Natural killer cell (primary cell): ENCODE measurements around the gene ZNRF3. TPM values are rescaled to one million over a fixed set of nuclear protein-coding genes. Genes with fewer than 3 reads are reported as not detected.
"Not testable (repeated sequence)": the region's sequence is repeated elsewhere in the genome, so short reads cannot be mapped to it uniquely, and the experiment has no call there.

Source experiments
- ATAC-seq, 3 donors: fragments of 150-1000 bp in 2 of 3; fragments of 200-7000 bp in 1 of 3; cut with Tn5 transposase; 1 replicate in 1 of 3; 2 replicates in 2 of 3; pipeline ENCODE4 v1.10.0; 2021; ENCODE audit warnings: mild to moderate bottlenecking in 2 of 3, moderate library complexity in 2 of 3
- DNase-seq, 2 donors: peaks; one replicate each; pipeline versions ENCODE4 v3.0.0 to v3.0.0-alpha.2; 2013 to 2021; ENCODE audit warnings: mixed read lengths in 1 of 2
- H3K27ac ChIP-seq: one replicate; pipeline ENCODE4 v1.5.1; 2013; ENCODE audit warnings: mild to moderate bottlenecking, low read length
- H3K27me3 ChIP-seq: one replicate; pipeline ENCODE4 v1.6.1; 2013; ENCODE audit warnings: low read length; ENCODE audit not compliant: control insufficient read depth, insufficient read depth
- H3K36me3 ChIP-seq: one replicate; pipeline ENCODE4 v1.6.1; 2013; ENCODE audit warnings: low read length; ENCODE audit not compliant: control insufficient read depth, insufficient read depth
- H3K4me1 ChIP-seq: one replicate; pipeline ENCODE4 v1.6.1; 2013; ENCODE audit warnings: low read length; ENCODE audit not compliant: control insufficient read depth, insufficient read depth
- H3K4me3 ChIP-seq: one replicate; pipeline ENCODE4 v1.5.1; 2013; ENCODE audit warnings: low read length
- H3K9me3 ChIP-seq: one replicate; pipeline ENCODE4 v1.6.1; 2013; ENCODE audit warnings: low read length; ENCODE audit not compliant: control insufficient read depth, insufficient read depth
- H3K27ac Mint-ChIP-seq, 2 donors: one replicate each; pipeline ENCODE4 v1.8.0; 2022; ENCODE audit warnings: mild to moderate bottlenecking in 2 of 2, mixed read lengths in 2 of 2, moderate library complexity in 1 of 2
- H3K27me3 Mint-ChIP-seq, 2 donors: one replicate each; pipeline ENCODE4 v1.8.0; 2022; ENCODE audit warnings: low read depth in 2 of 2, mixed read lengths in 2 of 2
- H3K36me3 Mint-ChIP-seq: one replicate; pipeline ENCODE4 v1.8.0; 2022; ENCODE audit warnings: mixed read lengths
- H3K4me1 Mint-ChIP-seq, 2 donors: one replicate each; pipeline ENCODE4 v1.8.0; 2022; ENCODE audit warnings: mixed read lengths in 2 of 2
- H3K4me3 Mint-ChIP-seq: one replicate; pipeline ENCODE4 v1.8.0; 2022; ENCODE audit warnings: mild to moderate bottlenecking, moderate library complexity, mixed read lengths
- H3K9me3 Mint-ChIP-seq, 2 donors: one replicate each; pipeline ENCODE4 v1.8.0; 2022; ENCODE audit warnings: mixed read lengths in 2 of 2
- CTCF ChIP-seq: fragments of 200-600 bp; IDR thresholded peaks from one replicate; pipeline ENCODE4 v1.8.0; 2022; ENCODE audit warnings: antibody characterized with exemption
- WGBS: methylation state at CpG from one replicate; pipeline ENCODE4 v1.1.7; 2013; ENCODE audit warnings: missing lambda C conversion rate; ENCODE audit not compliant: insufficient coverage; 5-methylcytosine and 5-hydroxymethylcytosine counted together
- intact Hi-C: fragments of 100-400 bp; cut with micrococcal nuclease; formaldehyde crosslinking; loops from one replicate; pipeline ENCODE4 v1.14.2; 2022
- total RNA-seq, 4 donors: library from RNA; stranded (reverse); fragments of 120-200 nt in 1 of 4; gene quantifications; one replicate each; pipeline versions ENCODE4 v1.2.3 to v1.2.4, GENCODE V29; 2013 to 2022

Gene ZNRF3
- total RNA-seq, 3 donors from 2014 or later (not counting 1 experiment from before 2014, with no cell fraction given) = 0.23 to 0.34 (median 0.33) TPM

- Mint-ChIP-seq H3K27me3 (no peaks in the 10 kb centered on the region), H3K9me3 (no peaks in the 10 kb centered on the region), H3K4me1 (peaks cover under 1% of the 10 kb centered on the region in 2 donors), H3K27ac (no peak overlapping the region), H3K36me3 (no peaks in the 10 kb centered on the region), H3K4me3 (no peak overlapping the region)
- TF ChIP-seq CTCF = no peak
- WGBS = 88% methylated on average over 5 of the region's 5 CpGs
- no peak overlapping the region for H3K27ac ChIP-seq
- DNase-seq (no peak), ATAC-seq (no peak)
- no peaks in the 10 kb centered on the region for H3K9me3 ChIP-seq
- intact Hi-C loops = no loop called here
- no peaks in the 10 kb centered on the region for H3K27me3 ChIP-seq
- peaks cover 1% of the 10 kb centered on the region for H3K4me1 ChIP-seq
- H3K4me3 ChIP-seq = no peak overlapping the region
- no peaks in the 10 kb centered on the region for H3K36me3 ChIP-seq
Measured at GRCh38 chr22:28838971-28839370, 44.4 kb upstream of the ZNRF3 start.

GRCh38 chr22:28841111-28841510 lies 42.3 kb upstream of the ZNRF3 start:
- 95% methylated on average over 5 of the region's 5 CpGs for WGBS
- H3K4me3 Mint-ChIP-seq = no peak overlapping the region
- H3K9me3 Mint-ChIP-seq = no peaks in the 10 kb centered on the region
- no peaks in the 10 kb centered on the region for H3K36me3 Mint-ChIP-seq
- Histone ChIP-seq H3K4me3 (no peak overlapping the region), H3K27me3 (no peaks in the 10 kb centered on the region), H3K9me3 (peaks cover 1% of the 10 kb centered on the region), H3K4me1 (no peaks in the 10 kb centered on the region), H3K27ac (no peak overlapping the region), H3K36me3 (no peaks in the 10 kb centered on the region)
- ATAC-seq (no peak), DNase-seq (no peak)
- H3K27ac Mint-ChIP-seq = no peak overlapping the region
- no peak for TF ChIP-seq CTCF
- no peaks in the 10 kb centered on the region for H3K27me3 Mint-ChIP-seq
- intact Hi-C loops = no loop called here
- H3K4me1 Mint-ChIP-seq = no peaks in the 10 kb centered on the region

GRCh38 chr22:28843633-28844032 lies 39.7 kb upstream of the ZNRF3 start:
- Histone ChIP-seq H3K27me3 (no peaks in the 10 kb centered on the region), H3K27ac (no peak overlapping the region), H3K9me3 (peaks cover 17% of the 10 kb centered on the region), H3K4me3 (no peak overlapping the region), H3K36me3 (no peaks in the 10 kb centered on the region), H3K4me1 (no peaks in the 10 kb centered on the region)
- Mint-ChIP-seq H3K4me1 (no peaks in the 10 kb centered on the region), H3K27ac (no peak overlapping the region), H3K27me3 (no peaks in the 10 kb centered on the region), H3K4me3 (no peak overlapping the region), H3K9me3 (no peaks in the 10 kb centered on the region), H3K36me3 (no peaks in the 10 kb centered on the region)
- intact Hi-C loops = no loop called here
- ATAC-seq (no peak), DNase-seq (no peak)
- 100% methylated on average over 1 of the region's 2 CpGs for WGBS
- TF ChIP-seq CTCF = no peak

GRCh38 chr22:28844277-28844676 lies 39.1 kb upstream of the ZNRF3 start:
- DNase-seq, intact Hi-C loops, H3K4me3 ChIP-seq, H3K27me3 ChIP-seq, ATAC-seq, H3K27ac Mint-ChIP-seq, H3K4me1 ChIP-seq, H3K9me3 Mint-ChIP-seq, H3K4me1 Mint-ChIP-seq, H3K36me3 Mint-ChIP-seq, H3K27me3 Mint-ChIP-seq, H3K4me3 Mint-ChIP-seq, H3K27ac ChIP-seq, H3K36me3 ChIP-seq: not testable (repeated sequence)
- WGBS = 82% methylated on average over 2 of the region's 2 CpGs
- H3K9me3 ChIP-seq = peaks cover 17% of the 10 kb centered on the region
